Thymus (tissue), 11 donors: Measurements from ENCODE around the gene SNX22. TPM values are rescaled to one million over a fixed set of nuclear protein-coding genes. Genes with fewer than 3 reads are reported as not detected.

Experiments
- DNase-seq, 9 donors: peaks; one replicate each; pipeline ENCODE4 v3.0.0-alpha.2; 2013; ENCODE audit warnings: low spot score in 9 of 9, low read depth in 6 of 9, missing footprints in 1 of 9
- H3K27ac ChIP-seq, 2 donors: one replicate each; pipeline ENCODE4 v1.5.1; 2013; ENCODE audit warnings: control low read depth in 1 of 2, low read depth in 1 of 2, low read length in 1 of 2, mild to moderate bottlenecking in 1 of 2, moderate library complexity in 1 of 2
- H3K27me3 ChIP-seq, 2 donors: one replicate each; pipeline ENCODE4 v1.5.1; 2013; ENCODE audit warnings: low read length in 1 of 2; ENCODE audit not compliant: control insufficient read depth in 2 of 2, insufficient read depth in 1 of 2
- H3K36me3 ChIP-seq, 2 donors: one replicate each; pipeline ENCODE4 v1.5.1; 2013; ENCODE audit warnings: low read length in 1 of 2, mild to moderate bottlenecking in 1 of 2, moderate library complexity in 1 of 2; ENCODE audit not compliant: control insufficient read depth in 2 of 2, insufficient read depth in 2 of 2
- H3K4me1 ChIP-seq, 2 donors: one replicate each; pipeline ENCODE4 v1.5.1; 2013; ENCODE audit warnings: low read length in 2 of 2; ENCODE audit not compliant: control insufficient read depth in 2 of 2, insufficient read depth in 2 of 2
- H3K4me3 ChIP-seq, 2 donors: one replicate each; pipeline ENCODE4 v1.5.1; 2013; ENCODE audit warnings: low read length in 2 of 2, control low read depth in 1 of 2, mild to moderate bottlenecking in 1 of 2
- H3K9me3 ChIP-seq, 2 donors: one replicate each; pipeline ENCODE4 v1.5.1; 2013; ENCODE audit warnings: low read length in 1 of 2, mild to moderate bottlenecking in 1 of 2; ENCODE audit not compliant: control insufficient read depth in 2 of 2, insufficient read depth in 1 of 2
- WGBS: extraction: QIAGEN DNeasy Blood & Tissue Kit; methylation state at CpG from one replicate; pipeline ENCODE4 v1.1.7; 2013; 5-methylcytosine and 5-hydroxymethylcytosine counted together
- polyA plus RNA-seq: library from polyadenylated mRNA; stranded (reverse); fragments of 200-250 nt; gene quantifications from one replicate; pipeline ENCODE4 v1.2.3, GENCODE V29; 2013
- total RNA-seq: library from RNA; stranded (reverse); fragments of 120-200 nt; gene quantifications from one replicate; pipeline ENCODE4 v1.2.4, GENCODE V29; 2013
- donor health status: healthy.

Gene SNX22
- total and polyA plus RNA-seq, 2 donors: 9.4 to 23.9 TPM

- H3K4me1 ChIP-seq: peaks cover 0 to 9% of the 10 kb centered on the region in 2 donors
- H3K4me3 ChIP-seq: no peak overlapping the region
- DNase-seq: no peak
- no peaks in the 10 kb centered on the region for H3K27me3 ChIP-seq
- WGBS: 99% methylated on average over 8 of the region's 8 CpGs
- H3K27ac ChIP-seq: no peak overlapping the region
- H3K9me3 ChIP-seq: no peaks in the 10 kb centered on the region
- H3K36me3 ChIP-seq: peaks cover 43 to 54% of the 10 kb centered on the region in 2 donors
Observed at GRCh38 chr15:64141798-64142512, 9.6 kb upstream of the SNX22 start.

- WGBS: 95% methylated on average over 6 of the region's 6 CpGs
- DNase-seq: no peak
- Histone ChIP-seq H3K36me3 (peaks cover 38 to 42% of the 10 kb centered on the region in 2 donors), H3K4me3 (no peak overlapping the region), H3K27ac (no peak overlapping the region), H3K4me1 (peaks cover 0 to 10% of the 10 kb centered on the region in 2 donors), H3K9me3 (no peaks in the 10 kb centered on the region), H3K27me3 (no peaks in the 10 kb centered on the region)
Observed at GRCh38 chr15:64143276-64143675, 8.3 kb upstream of the SNX22 start.

GRCh38 chr15:64144192-64144564 lies 7.4 kb upstream of the SNX22 start:
- no peak overlapping the region for H3K4me3 ChIP-seq
- H3K36me3 ChIP-seq: peaks cover 31 to 35% of the 10 kb centered on the region in 2 donors
- DNase-seq: no peak
- H3K27me3 ChIP-seq: no peaks in the 10 kb centered on the region
- WGBS: 90% methylated on average over 8 of the region's 8 CpGs
- H3K9me3 ChIP-seq: no peaks in the 10 kb centered on the region
- no peak overlapping the region for H3K27ac ChIP-seq
- H3K4me1 ChIP-seq: peaks cover 0 to 10% of the 10 kb centered on the region in 2 donors

GRCh38 chr15:64144565-64145281 lies 6.8 kb upstream of the SNX22 start:
- WGBS: 96% methylated on average over 14 of the region's 14 CpGs
- no peak overlapping the region for H3K4me3 ChIP-seq
- DNase-seq: no peak
- H3K36me3 ChIP-seq: peaks cover 31 to 35% of the 10 kb centered on the region in 2 donors
- H3K27me3 ChIP-seq: no peaks in the 10 kb centered on the region
- H3K9me3 ChIP-seq: no peaks in the 10 kb centered on the region
- H3K27ac ChIP-seq: no peak overlapping the region
- H3K4me1 ChIP-seq: peaks cover 0 to 13% of the 10 kb centered on the region in 2 donors

- peaks cover 0 to 2% of the 10 kb centered on the region in 2 donors for H3K27me3 ChIP-seq
- 95% methylated on average over 6 of the region's 6 CpGs for WGBS
- peaks cover 5 to 25% of the 10 kb centered on the region in 2 donors for H3K4me1 ChIP-seq
- H3K27ac ChIP-seq: no peak overlapping the region
- H3K9me3 ChIP-seq: no peaks in the 10 kb centered on the region
- H3K4me3 ChIP-seq: no peak overlapping the region
- H3K36me3 ChIP-seq: peaks cover 31 to 34% of the 10 kb centered on the region in 2 donors
- no peak for DNase-seq
Observed at GRCh38 chr15:64146041-64146440, 5.5 kb upstream of the SNX22 start.

- Histone ChIP-seq H3K27me3 (peaks cover 2 to 7% of the 10 kb centered on the region in 2 donors), H3K4me3 (no peak overlapping the region), H3K36me3 (peaks cover 28 to 30% of the 10 kb centered on the region in 2 donors), H3K9me3 (no peaks in the 10 kb centered on the region), H3K27ac (no peak overlapping the region), H3K4me1 (peaks cover 8 to 29% of the 10 kb centered on the region in 2 donors)
- DNase-seq: no peak
- WGBS: 93% methylated on average over 3 of the region's 3 CpGs
Observed at GRCh38 chr15:64146520-64146884, 5.0 kb upstream of the SNX22 start.

GRCh38 chr15:64146885-64147681 lies 4.4 kb upstream of the SNX22 start:
- Histone ChIP-seq H3K9me3 (no peaks in the 10 kb centered on the region), H3K36me3 (peaks cover 24 to 25% of the 10 kb centered on the region in 2 donors), H3K27ac (no peak overlapping the region), H3K4me3 (no peak overlapping the region), H3K4me1 (peaks cover 13 to 33% of the 10 kb centered on the region in 2 donors), H3K27me3 (peaks cover 7 to 13% of the 10 kb centered on the region in 2 donors)
- 95% methylated on average over 26 of the region's 26 CpGs for WGBS
- no peak for DNase-seq

GRCh38 chr15:64148168-64148567 lies 3.4 kb upstream of the SNX22 start:
- 96% methylated on average over 7 of the region's 7 CpGs for WGBS
- no peak overlapping the region for H3K4me3 ChIP-seq
- H3K9me3 ChIP-seq: no peaks in the 10 kb centered on the region
- H3K27me3 ChIP-seq: peaks cover 17 to 24% of the 10 kb centered on the region in 2 donors
- H3K4me1 ChIP-seq: peaks cover 22 to 43% of the 10 kb centered on the region in 2 donors
- DNase-seq: no peak
- H3K27ac ChIP-seq: no peak overlapping the region
- peaks cover 19% of the 10 kb centered on the region in 2 donors for H3K36me3 ChIP-seq

- peaks cover 15 to 18% of the 10 kb centered on the region in 2 donors for H3K36me3 ChIP-seq
- peaks cover 20 to 27% of the 10 kb centered on the region in 2 donors for H3K27me3 ChIP-seq
- no peak overlapping the region for H3K27ac ChIP-seq
- H3K9me3 ChIP-seq: no peaks in the 10 kb centered on the region
- WGBS: 95% methylated on average over 3 of the region's 3 CpGs
- DNase-seq: no peak
- peaks cover 25 to 47% of the 10 kb centered on the region in 2 donors for H3K4me1 ChIP-seq
- H3K4me3 ChIP-seq: no peak overlapping the region
Observed at GRCh38 chr15:64148581-64148980, 3.0 kb upstream of the SNX22 start.
